NCI-H128 (cell line): ENCODE data around the gene PTPRN2.
"Not testable (repeated sequence)": the region's sequence is repeated elsewhere in the genome, so short reads cannot be mapped to it uniquely, and the experiment has no call there.

Experiments used
- DNase-seq: peaks from one replicate; lab custom pipeline; 2025; ENCODE audit not compliant: unreplicated experiment; lab: John Stamatoyannopoulos, UW

PTPRN2 gene

GRCh38 chr7:158534598-158534997, 53.0 kb downstream of the PTPRN2 start:
- no peak for DNase-seq

- not testable (repeated sequence) for DNase-seq
Measured at GRCh38 chr7:158534134-158534515, 53.5 kb downstream of the PTPRN2 start.

- no peak for DNase-seq
Measured at GRCh38 chr7:158533386-158534133, 54.1 kb downstream of the PTPRN2 start.

- no peak for DNase-seq
Measured at GRCh38 chr7:158532093-158532627, 55.5 kb downstream of the PTPRN2 start.

GRCh38 chr7:158531661-158532060, 56.0 kb downstream of the PTPRN2 start:
- DNase-seq = peak; percentile 47

GRCh38 chr7:158530800-158531609, 56.6 kb downstream of the PTPRN2 start:
- no peak for DNase-seq

- no peak for DNase-seq
Measured at GRCh38 chr7:158529181-158530096, 58.2 kb downstream of the PTPRN2 start.

GRCh38 chr7:158527915-158528502, 59.6 kb downstream of the PTPRN2 start:
- no peak for DNase-seq

GRCh38 chr7:158527495-158527894, 60.1 kb downstream of the PTPRN2 start:
- DNase-seq = no peak

- DNase-seq = no peak
Measured at GRCh38 chr7:158527038-158527437, 60.6 kb downstream of the PTPRN2 start.

- DNase-seq = no peak
Measured at GRCh38 chr7:158526531-158526930, 61.1 kb downstream of the PTPRN2 start.

- DNase-seq = no peak
Measured at GRCh38 chr7:158525648-158526484, 61.8 kb downstream of the PTPRN2 start.

GRCh38 chr7:158524749-158525635, 62.6 kb downstream of the PTPRN2 start:
- DNase-seq = no peak

- peak; percentile 9 for DNase-seq
Measured at GRCh38 chr7:158524286-158524685, 63.3 kb downstream of the PTPRN2 start.

GRCh38 chr7:158523877-158524276, 63.7 kb downstream of the PTPRN2 start:
- DNase-seq = not testable (repeated sequence)

- DNase-seq = not testable (repeated sequence)
Measured at GRCh38 chr7:158523165-158523856, 64.3 kb downstream of the PTPRN2 start.

- not testable (repeated sequence) for DNase-seq
Measured at GRCh38 chr7:158521795-158522194, 65.8 kb downstream of the PTPRN2 start.

GRCh38 chr7:158520825-158521224, 66.8 kb downstream of the PTPRN2 start:
- no peak for DNase-seq
